ENCODE results near the gene CAMK1G.

Gene CAMK1G

DNA sequence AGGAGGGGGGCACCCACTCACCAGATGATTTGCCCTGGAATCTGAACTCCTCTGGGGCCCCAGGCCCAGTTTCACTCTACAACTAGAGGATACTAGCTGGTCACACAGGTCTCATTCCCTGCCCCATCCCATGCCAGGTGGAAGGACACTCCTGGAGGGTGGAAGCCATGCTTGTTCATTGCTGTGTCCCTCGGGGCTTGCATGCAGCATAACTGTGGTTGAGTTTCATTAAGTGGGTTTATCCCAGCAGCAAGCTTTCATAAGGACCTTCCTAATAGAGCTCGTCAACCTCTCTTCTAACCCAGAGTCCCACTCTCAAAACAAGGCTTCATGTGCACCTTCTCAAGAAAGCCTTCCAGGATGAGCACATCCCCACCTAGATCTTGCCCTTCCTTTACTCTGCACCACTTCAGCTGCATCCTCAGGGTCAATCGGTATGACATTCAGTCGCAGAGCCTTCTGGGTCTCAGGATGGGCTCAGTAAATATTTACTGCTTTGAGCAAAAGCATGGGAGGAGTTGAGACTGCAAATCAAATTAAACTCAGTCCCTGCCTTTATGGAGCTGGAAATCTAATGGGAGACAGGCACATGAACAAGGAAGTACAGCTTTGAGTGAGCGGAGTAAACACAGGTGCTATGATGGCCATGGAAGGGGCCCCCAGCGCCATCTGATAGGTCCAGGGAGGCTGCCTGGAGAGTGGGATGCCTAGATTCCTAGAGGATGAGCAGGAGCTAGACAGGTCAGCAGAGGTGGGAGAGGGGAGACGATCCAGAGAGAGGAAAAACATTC is 36.4 kb downstream of the CAMK1G start:
- DNase-seq (ENCODE audit: low spot score), result no peak

GRCh38 chr1:209620487-209620884 is 37.0 kb downstream of the CAMK1G start:
- no peak for DNase-seq (ENCODE audit: low spot score)

DNA sequence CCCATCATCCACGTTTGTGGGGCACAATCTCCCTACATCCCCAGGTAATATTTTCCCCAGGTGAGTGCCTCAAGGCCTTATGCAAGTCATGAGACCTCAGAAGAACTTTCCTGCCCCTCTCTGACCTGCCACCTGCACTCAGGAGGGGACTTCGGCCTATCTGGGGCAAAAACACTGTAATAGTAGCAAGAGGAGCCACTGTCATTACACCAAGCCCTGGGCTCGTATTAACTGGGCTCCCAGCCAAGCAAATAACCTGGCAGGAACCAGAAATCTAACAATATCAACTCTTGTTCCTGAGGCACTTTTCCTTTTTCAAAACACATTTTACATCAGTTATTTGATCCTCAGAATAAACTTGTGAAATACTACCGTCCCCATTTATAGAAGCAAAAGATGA is 37.8 kb downstream of the CAMK1G start:
- no peak for DNase-seq (ENCODE audit: low spot score)

- DNase-seq (ENCODE audit: low spot score), result no peak
Measured at GRCh38 chr1:209621741-209622655, 38.5 kb downstream of the CAMK1G start.

DNA sequence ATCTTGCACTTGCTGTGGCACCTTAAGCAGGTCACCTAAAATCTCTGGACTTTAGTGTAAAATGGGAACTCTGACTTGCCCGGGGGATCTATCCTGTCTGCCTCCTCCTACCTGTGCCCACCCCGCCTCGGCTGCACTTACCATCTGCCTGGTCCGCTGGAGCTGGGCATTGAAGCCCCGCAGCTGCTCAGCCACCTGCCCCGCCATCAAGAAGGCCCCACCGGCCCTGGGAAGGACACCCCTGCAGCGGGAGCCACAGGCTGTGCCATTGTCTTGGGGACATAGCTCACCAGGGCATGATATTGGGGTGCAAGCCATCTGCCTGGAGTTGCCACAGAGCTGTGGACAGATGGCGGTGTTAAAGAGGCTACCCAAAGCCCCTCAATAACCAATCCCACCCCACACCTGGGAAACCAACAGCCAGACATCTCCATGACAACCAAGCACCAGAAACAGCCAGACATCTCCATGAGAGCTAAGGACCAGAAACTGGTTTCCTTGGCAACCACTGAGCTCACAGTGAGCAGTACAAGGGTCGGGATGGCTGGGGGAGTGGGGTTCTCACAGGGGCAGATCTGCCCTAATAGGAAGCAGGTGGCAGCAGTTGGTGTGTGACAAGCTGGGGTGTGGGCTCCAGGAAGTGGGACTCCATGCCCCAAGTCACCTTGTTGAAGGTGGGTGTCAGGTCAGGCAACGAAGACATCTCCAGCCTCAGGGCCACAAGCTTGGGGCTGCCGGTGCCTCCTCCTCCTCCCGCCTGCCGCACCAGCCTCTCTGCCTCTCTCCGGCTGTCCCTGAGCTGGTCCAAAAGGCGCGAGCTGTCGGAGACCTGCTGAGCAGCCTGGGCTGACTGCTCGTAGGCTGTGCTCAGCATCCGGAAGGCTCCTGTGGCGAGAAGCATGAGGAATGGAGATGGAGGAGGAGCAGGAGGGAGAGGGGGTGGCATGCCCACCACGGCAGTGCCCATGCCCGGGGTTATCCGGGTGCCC is 39.6 kb downstream of the CAMK1G start:
- no peak for DNase-seq (ENCODE audit: low spot score)

GRCh38 chr1:209624558-209625549 is 41.3 kb downstream of the CAMK1G start:
- no peak for DNase-seq (ENCODE audit: low spot score)

GRCh38 chr1:209625791-209626285 is 42.3 kb downstream of the CAMK1G start:
- DNase-seq (ENCODE audit: low spot score), result no peak

- DNase-seq (ENCODE audit: low spot score), result no peak
Measured at GRCh38 chr1:209626346-209627026, 43.0 kb downstream of the CAMK1G start.

DNA sequence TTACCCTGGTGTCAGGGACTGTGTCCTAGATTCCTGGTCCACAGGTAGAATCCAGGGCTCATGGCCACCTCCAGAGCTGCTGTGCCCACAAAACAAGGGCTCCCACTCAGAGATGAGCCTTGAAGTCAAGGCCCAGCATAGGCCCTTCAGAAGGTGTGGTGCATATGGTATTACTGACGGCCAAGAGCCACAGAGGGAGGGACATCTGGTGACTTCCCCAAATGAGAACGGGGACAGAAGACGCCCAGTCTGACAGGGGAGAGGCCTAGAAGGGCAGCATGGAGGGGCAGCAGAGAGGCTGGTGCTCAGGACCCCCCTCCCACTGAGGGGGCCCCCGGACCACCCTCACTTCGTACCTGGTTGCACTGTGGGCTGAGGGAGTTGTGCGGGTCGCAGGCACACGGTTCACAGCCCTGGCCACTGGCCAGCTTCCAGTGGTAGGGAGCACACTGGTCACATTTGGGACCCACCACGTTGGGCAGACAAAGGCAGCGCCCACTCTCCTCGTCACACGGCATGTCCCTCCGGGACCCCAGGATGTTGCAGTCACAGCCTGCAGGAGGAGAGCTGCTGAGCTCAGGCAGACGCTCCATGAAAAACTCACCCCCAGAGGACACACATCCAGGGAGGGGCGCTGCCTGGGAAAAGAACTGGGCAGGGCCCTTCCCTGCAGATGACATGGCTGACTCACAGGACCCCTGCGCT is 43.7 kb downstream of the CAMK1G start:
- DNase-seq (ENCODE audit: low spot score), result no peak

- DNase-seq (ENCODE audit: low spot score), result peak; percentile 69
Measured at GRCh38 chr1:209627732-209628196, 44.2 kb downstream of the CAMK1G start.

- no peak for DNase-seq (ENCODE audit: low spot score)
Measured at GRCh38 chr1:209628618-209629299, 45.2 kb downstream of the CAMK1G start.

- no peak for DNase-seq (ENCODE audit: low spot score)
Measured at GRCh38 chr1:209629621-209630382, 46.3 kb downstream of the CAMK1G start.

GRCh38 chr1:209630383-209631225 is 47.1 kb downstream of the CAMK1G start:
- DNase-seq (ENCODE audit: low spot score), result no peak

DNA sequence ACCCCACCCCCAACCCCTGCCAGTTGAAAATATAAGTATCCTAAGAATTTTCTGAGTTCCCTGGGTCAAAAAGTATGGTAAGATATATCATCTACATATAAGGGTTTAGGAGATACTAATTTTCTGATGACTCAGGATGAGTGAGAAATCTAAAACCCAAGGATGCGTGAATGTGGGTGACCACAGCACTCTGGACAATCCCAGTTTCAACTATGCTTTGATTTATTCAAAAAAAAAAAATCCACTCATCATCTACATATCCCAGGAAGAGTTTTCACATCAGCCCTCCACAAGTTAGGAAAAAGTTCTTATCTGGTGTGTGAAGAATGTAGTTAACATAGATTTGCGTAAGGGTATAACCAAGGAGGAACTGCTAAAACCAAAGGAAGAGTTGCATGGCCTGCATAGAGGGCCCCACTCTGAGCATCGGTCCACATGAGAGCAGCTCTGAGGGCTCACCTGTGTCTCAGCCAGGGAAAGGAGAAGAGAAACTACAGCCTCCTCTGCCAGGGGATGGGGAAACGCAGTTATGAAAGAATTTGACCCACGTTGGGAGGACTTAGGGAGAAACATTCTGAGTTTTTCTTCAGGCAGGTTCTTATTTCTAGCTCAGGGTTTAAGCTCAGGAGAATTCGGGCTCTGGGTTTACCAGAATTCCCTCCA is 50.0 kb downstream of the CAMK1G start:
- DNase-seq (ENCODE audit: low spot score), result peak; percentile 38

- no peak for DNase-seq (ENCODE audit: low spot score)
Measured at GRCh38 chr1:209634005-209634737, 50.7 kb downstream of the CAMK1G start.

Measured in germinal center (tissue), 1 donor.